AG04450 (cell line): Measurements from ENCODE around the gene GARS1. TPM values are rescaled to one million over a fixed set of nuclear protein-coding genes. Genes with fewer than 3 reads are reported as not detected.

ENCODE experiments used
- CTCF ChIA-PET: fragments of 300-600, 350-600 bp; formaldehyde crosslinking; extraction: SDS; loops from one replicate; lab custom pipeline; 2022; ENCODE audit warnings: antibody characterized with exemption, inconsistent platforms; lab: Charles Lee
- POLR2A ChIA-PET: fragments of 350-600 bp; formaldehyde crosslinking; extraction: SDS; loops from one replicate; lab custom pipeline; 2021; ENCODE audit warnings: antibody characterized with exemption, inconsistent platforms; lab: Yijun Ruan, JAX
- DNase-seq: peaks from one replicate; pipeline ENCODE4 v3.0.0-alpha.2; 2011; ENCODE audit warnings: low read depth, low spot score
- H3K27ac ChIP-seq: one replicate; pipeline ENCODE4 v1.5.1; 2012; ENCODE audit warnings: low read depth, low read length, control low read depth
- H3K27me3 ChIP-seq: one replicate; pipeline ENCODE4 v1.6.0; 2012; ENCODE audit warnings: low read length; ENCODE audit not compliant: control insufficient read depth, insufficient read depth
- H3K4me3 ChIP-seq: 2 replicates; pipeline ENCODE4 v1.5.1; 2011; ENCODE audit warnings: mild to moderate bottlenecking, low read depth, low read length, control low read depth
- H3K9me3 ChIP-seq: 2 replicates; pipeline ENCODE4 v1.5.1; 2012; ENCODE audit warnings: low read length; ENCODE audit not compliant: control insufficient read depth, insufficient read depth
- polyA plus RNA-seq: library from polyadenylated mRNA; depleted of rRNA; stranded (reverse); fragments of >200 nt; gene quantifications from 2 replicates; pipeline ENCODE4 v1.2.3, GENCODE V29; 2011; rRNA removed
- TF ChIP-seq, protein P1 (sequence below): IDR thresholded peaks from 2 replicates; pipeline ENCODE4 v1.5.1; 2011; ENCODE audit warnings: low read depth, low read length, control low read depth, inconsistent platforms

GARS1 gene
- polyA plus RNA-seq, 1 experiment = 749 TPM

DNA sequence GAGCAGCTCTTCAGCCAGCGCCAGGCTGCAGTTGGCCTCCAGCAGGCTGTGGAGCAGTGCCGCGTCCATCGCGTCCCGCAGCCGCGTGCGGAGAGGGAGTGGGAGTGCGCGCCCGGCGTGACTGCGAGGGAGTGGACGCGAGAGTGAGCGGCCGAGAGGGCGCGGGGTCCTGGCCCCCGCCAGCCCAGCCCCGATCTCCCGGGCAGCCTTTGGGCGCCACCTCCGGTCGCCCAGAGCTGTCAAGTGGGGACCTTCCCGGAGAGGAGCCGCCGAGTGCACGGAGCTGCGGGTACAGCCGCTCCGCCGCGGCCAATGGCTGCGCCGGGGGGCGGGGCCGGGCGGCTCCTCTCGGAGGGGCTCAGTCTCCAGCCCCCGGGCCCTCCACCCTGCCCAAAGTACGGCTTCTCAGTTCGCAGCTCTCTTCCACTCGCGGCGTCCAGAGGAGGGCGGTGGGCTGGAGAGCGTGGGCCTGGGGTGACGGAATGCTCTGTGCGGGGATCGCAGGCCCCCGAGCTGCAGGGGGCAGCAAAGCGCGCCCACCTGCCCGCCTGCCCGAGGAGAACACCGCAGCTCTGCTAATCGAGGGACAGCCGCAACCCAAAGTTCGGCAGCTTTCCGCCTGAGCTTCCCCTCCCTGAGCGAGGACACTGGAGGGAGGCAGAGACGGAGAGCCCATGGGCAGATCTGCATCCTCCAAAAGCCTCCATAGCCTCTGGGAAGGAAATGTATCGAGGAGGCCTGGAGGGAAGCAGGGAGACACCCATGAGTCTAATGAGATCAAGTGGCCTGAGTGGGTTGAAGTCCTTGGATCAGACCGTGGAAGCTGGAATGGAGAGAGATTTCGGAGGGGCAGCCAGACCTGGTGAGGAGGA, 87.8 kb downstream of the GARS1 start, which contains the start of gene CRHR2:
Gene CRHR2, minus strand, starts transcription at position 245 of the 872 bp plus-strand sequence. Its CDS starts 176 bp downstream, at position 69.
- DNase-seq = no peak
- POLR2A ChIA-PET = interaction anchor here (0.6 kb wide), 1 partner anchor 1674 kb away, joined by 10 read pairs; no protein-coding TSS in a partner anchor
- Histone ChIP-seq H3K9me3 (no peaks in the 10 kb centered on the region), H3K27me3 (peaks cover 78% of the 10 kb centered on the region), H3K4me3 (peak within 1 kb of the TSS; percentile 10; the same call in 1 of the 2 replicates), H3K27ac (no peak within 1 kb of the TSS)
- CTCF ChIA-PET = interaction anchor here (2.0 kb wide), 1 partner anchor 58 kb away, joined by 7 read pairs; no protein-coding TSS in a partner anchor
- TF ChIP-seq, protein P1, sequence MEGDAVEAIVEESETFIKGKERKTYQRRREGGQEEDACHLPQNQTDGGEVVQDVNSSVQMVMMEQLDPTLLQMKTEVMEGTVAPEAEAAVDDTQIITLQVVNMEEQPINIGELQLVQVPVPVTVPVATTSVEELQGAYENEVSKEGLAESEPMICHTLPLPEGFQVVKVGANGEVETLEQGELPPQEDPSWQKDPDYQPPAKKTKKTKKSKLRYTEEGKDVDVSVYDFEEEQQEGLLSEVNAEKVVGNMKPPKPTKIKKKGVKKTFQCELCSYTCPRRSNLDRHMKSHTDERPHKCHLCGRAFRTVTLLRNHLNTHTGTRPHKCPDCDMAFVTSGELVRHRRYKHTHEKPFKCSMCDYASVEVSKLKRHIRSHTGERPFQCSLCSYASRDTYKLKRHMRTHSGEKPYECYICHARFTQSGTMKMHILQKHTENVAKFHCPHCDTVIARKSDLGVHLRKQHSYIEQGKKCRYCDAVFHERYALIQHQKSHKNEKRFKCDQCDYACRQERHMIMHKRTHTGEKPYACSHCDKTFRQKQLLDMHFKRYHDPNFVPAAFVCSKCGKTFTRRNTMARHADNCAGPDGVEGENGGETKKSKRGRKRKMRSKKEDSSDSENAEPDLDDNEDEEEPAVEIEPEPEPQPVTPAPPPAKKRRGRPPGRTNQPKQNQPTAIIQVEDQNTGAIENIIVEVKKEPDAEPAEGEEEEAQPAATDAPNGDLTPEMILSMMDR = peak; percentile 30; the same call in 1 of the 2 replicates

DNA sequence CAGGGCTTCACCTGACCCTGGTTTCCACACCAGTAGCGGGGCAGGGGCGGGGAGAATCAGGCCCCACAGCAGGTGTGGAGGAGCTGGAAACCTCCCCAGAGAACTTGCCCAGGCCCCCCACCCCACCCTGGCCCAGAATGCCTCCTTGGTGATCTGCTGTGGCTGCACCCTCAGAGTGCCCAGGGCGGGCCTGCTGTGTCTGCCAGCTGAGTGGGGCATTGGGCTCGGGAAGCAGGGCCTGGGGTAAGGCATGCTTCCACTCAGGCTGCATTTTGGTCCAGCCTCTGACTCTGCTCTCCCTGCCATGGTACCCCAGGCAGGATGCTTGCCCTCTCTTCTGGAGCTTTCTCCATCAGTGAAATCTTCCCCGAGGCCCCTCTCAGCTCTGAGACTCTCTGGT, 88.6 kb downstream of the GARS1 start:
- Histone ChIP-seq H3K9me3 (no peaks in the 10 kb centered on the region), H3K27ac (no peak overlapping the region), H3K27me3 (peaks cover 71% of the 10 kb centered on the region), H3K4me3 (no peak overlapping the region)
- CTCF ChIA-PET = interaction anchor here (2.0 kb wide), 1 partner anchor 57 kb away, joined by 7 read pairs; no protein-coding TSS in a partner anchor
- POLR2A ChIA-PET = no interaction called here
- DNase-seq = no peak
- TF ChIP-seq, protein P1 = no peak

Other genes with a start within 250 kb of the GARS1 start
- gene NOD1, start 116.1 kb upstream of the GARS1 start, polyA plus RNA-seq = 3.3 and 3.5 TPM in 2 replicates
- gene GGCT, start 90.0 kb upstream of the GARS1 start, polyA plus RNA-seq = 19.8 and 24.4 TPM in 2 replicates
- gene CRHR2, start 87.6 kb downstream of the GARS1 start, polyA plus RNA-seq = not detected in 2 replicates
- 6.6 and 7.6 TPM in 2 replicates for gene INMT, start 157.3 kb downstream of the GARS1 start, polyA plus RNA-seq
- 1.8 and 2.4 TPM in 2 replicates for gene MINDY4, start 176.5 kb downstream of the GARS1 start, polyA plus RNA-seq